H9 (cell line): ENCODE results near the gene HCN2. TPM values are rescaled to one million over a fixed set of nuclear protein-coding genes. Genes with fewer than 3 reads are reported as not detected.
A peak's percentile ranks its signal among the peaks of the same experiment; 100 is the strongest.

Experiments used
- DNase-seq: peaks from one replicate; pipeline ENCODE4 v3.0.0-alpha.2; 2017
- H2AFZ ChIP-seq: one replicate; pipeline ENCODE4 v1.6.1; 2013; ENCODE audit warnings: mild to moderate bottlenecking, low read length, control low read depth, moderate library complexity
- H2AK5ac ChIP-seq: 2 replicates; pipeline ENCODE4 v1.6.1; 2013; ENCODE audit warnings: low read length, control low read depth, mixed read lengths; ENCODE audit not compliant: insufficient read length
- H2BK120ac ChIP-seq: one replicate; pipeline ENCODE4 v1.6.1; 2013; ENCODE audit warnings: low read depth, mild to moderate bottlenecking, low read length, control low read depth, inconsistent platforms; ENCODE audit not compliant: poor library complexity, severe bottlenecking
- H2BK12ac ChIP-seq: 2 replicates; pipeline ENCODE4 v1.6.1; 2013; ENCODE audit warnings: low read length, control low read depth, mixed read lengths, low read depth; ENCODE audit not compliant: insufficient read length
- H2BK15ac ChIP-seq: 2 replicates; pipeline ENCODE4 v1.6.1; 2013; ENCODE audit warnings: low read depth, low read length, control low read depth
- H2BK20ac ChIP-seq: one replicate; pipeline ENCODE4 v1.6.1; 2013; ENCODE audit warnings: low read depth, mild to moderate bottlenecking, low read length, control low read depth, inconsistent platforms; ENCODE audit not compliant: poor library complexity, severe bottlenecking
- H2BK5ac ChIP-seq: 2 replicates; pipeline ENCODE4 v1.6.1; 2013; ENCODE audit warnings: low read length, control low read depth, mixed read lengths; ENCODE audit not compliant: insufficient read length
- H3K14ac ChIP-seq: 2 replicates; pipeline ENCODE4 v1.6.1; 2013; ENCODE audit warnings: low read length, control low read depth; ENCODE audit not compliant: insufficient read depth
- H3K18ac ChIP-seq: 2 replicates; pipeline ENCODE4 v1.6.1; 2013; ENCODE audit warnings: low read depth, mild to moderate bottlenecking, mixed read lengths, low read length, control low read depth; ENCODE audit not compliant: insufficient read length
- H3K23ac ChIP-seq: 2 replicates; pipeline ENCODE4 v1.6.1; 2013; ENCODE audit warnings: low read length, control low read depth, mixed read lengths, low read depth; ENCODE audit not compliant: insufficient read length
- H3K23me2 ChIP-seq: 2 replicates; pipeline ENCODE4 v1.6.1; 2013; ENCODE audit warnings: low read depth, mild to moderate bottlenecking, mixed read lengths, low read length, control low read depth; ENCODE audit not compliant: insufficient read length, poor library complexity, severe bottlenecking
- H3K27ac ChIP-seq: 2 replicates; pipeline ENCODE4 v1.5.1; 2013; ENCODE audit warnings: low read length, control low read depth, mixed read lengths, low read depth; ENCODE audit not compliant: insufficient read length
- H3K27me3 ChIP-seq: 2 replicates; pipeline ENCODE4 v1.6.1; 2013; ENCODE audit warnings: low read length, control low read depth, inconsistent platforms; ENCODE audit not compliant: insufficient read depth
- H3K4ac ChIP-seq: 2 replicates; pipeline ENCODE4 v1.6.1; 2013; ENCODE audit warnings: low read depth, mild to moderate bottlenecking, control low read depth, inconsistent platforms, low read length, moderate library complexity
- H3K4me1 ChIP-seq: 2 replicates; pipeline ENCODE4 v1.6.1; 2013; ENCODE audit warnings: low read length, control low read depth, inconsistent platforms; ENCODE audit not compliant: insufficient read depth
- H3K4me2 ChIP-seq: 2 replicates; pipeline ENCODE4 v1.6.1; 2013; ENCODE audit warnings: low read length, control low read depth, mixed read lengths; ENCODE audit not compliant: insufficient read length, insufficient read depth
- H3K56ac ChIP-seq: 2 replicates; pipeline ENCODE4 v1.6.1; 2013; ENCODE audit warnings: low read depth, mild to moderate bottlenecking, mixed read lengths, low read length, control low read depth; ENCODE audit not compliant: insufficient read length
- H3K79me1 ChIP-seq: 2 replicates; pipeline ENCODE4 v1.6.1; 2013; ENCODE audit warnings: low read depth, mild to moderate bottlenecking, moderate library complexity, low read length, control low read depth, inconsistent platforms; ENCODE audit not compliant: insufficient read depth, poor library complexity, severe bottlenecking
- H3K79me2 ChIP-seq: 2 replicates; pipeline ENCODE4 v1.6.1; 2013; ENCODE audit warnings: low read length, control low read depth, inconsistent platforms; ENCODE audit not compliant: insufficient read depth
- H3K9ac ChIP-seq: 2 replicates; pipeline ENCODE4 v1.6.1; 2013; ENCODE audit warnings: low read length, control low read depth, mixed read lengths; ENCODE audit not compliant: insufficient read length; ENCODE audit errors: extremely low read depth
- H3K9me3 ChIP-seq: one replicate; pipeline ENCODE4 v1.6.1; 2013; ENCODE audit warnings: low read depth, low read length, inconsistent platforms; ENCODE audit not compliant: control insufficient read depth
- H3T11ph ChIP-seq: one replicate; pipeline ENCODE4 v1.6.1; 2013; ENCODE audit warnings: mild to moderate bottlenecking, low read length, control low read depth, inconsistent platforms
- H4K20me1 ChIP-seq: one replicate; pipeline ENCODE4 v1.6.1; 2013; ENCODE audit not compliant: control insufficient read depth, insufficient read length, insufficient read depth
- H4K5ac ChIP-seq: 2 replicates; pipeline ENCODE4 v1.6.1; 2013; ENCODE audit warnings: low read depth, mild to moderate bottlenecking, mixed read lengths, low read length, control low read depth; ENCODE audit not compliant: insufficient read length
- H4K8ac ChIP-seq: replicated peaks from 2 replicates; pipeline ENCODE4 v1.6.1; 2013; ENCODE audit warnings: low read length, control low read depth, mixed read lengths, low read depth; ENCODE audit not compliant: insufficient read length
- H4K91ac ChIP-seq: 2 replicates; pipeline ENCODE4 v1.6.1; 2013; ENCODE audit warnings: low read depth, mild to moderate bottlenecking, moderate library complexity, mixed read lengths, low read length, control low read depth; ENCODE audit not compliant: insufficient read length
- H3K27ac Mint-ChIP-seq, 3 experiments: 2 replicates in 2 of 3; 3 replicates in 1 of 3; pipeline ENCODE4 v1.8.0; 2020 to 2021; ENCODE audit warnings: mixed read lengths in 3 of 3, mild to moderate bottlenecking in 1 of 3, moderate library complexity in 1 of 3
- H3K27me3 Mint-ChIP-seq: 2 replicates; pipeline ENCODE4 v1.8.0; 2021; ENCODE audit warnings: low read depth, mild to moderate bottlenecking, moderate library complexity, mixed read lengths
- H3K36me3 Mint-ChIP-seq, 3 experiments: 2 replicates in 2 of 3; 3 replicates in 1 of 3; pipeline ENCODE4 v1.8.0; 2020 to 2021; ENCODE audit warnings: low read depth in 3 of 3, mixed read lengths in 3 of 3; ENCODE audit not compliant: insufficient read depth in 1 of 3
- H3K4me1 Mint-ChIP-seq, 2 experiments: 2 replicates each; pipeline ENCODE4 v1.8.0; 2020; ENCODE audit warnings: mixed read lengths in 2 of 2
- H3K4me3 Mint-ChIP-seq, 2 experiments: 2 replicates in 1 of 2; 3 replicates in 1 of 2; pipeline ENCODE4 v1.8.0; 2020 to 2021; ENCODE audit warnings: mild to moderate bottlenecking in 2 of 2, mixed read lengths in 2 of 2, moderate library complexity in 1 of 2
- H3K9me3 Mint-ChIP-seq, 2 experiments: 2 replicates in 1 of 2; 3 replicates in 1 of 2; pipeline ENCODE4 v1.8.0; 2020; ENCODE audit warnings: mild to moderate bottlenecking in 2 of 2, mixed read lengths in 2 of 2, moderate library complexity in 1 of 2
- CTCF ChIP-seq: fragments of 200-600 bp; sonication (generic); conservative IDR thresholded peaks from 3 replicates; pipeline ENCODE4 v1.8.0; 2021; ENCODE audit warnings: antibody characterized with exemption, mild to moderate bottlenecking
- WGBS: extraction: QIAGEN DNeasy Blood & Tissue Kit; methylation state at CpG from one replicate; pipeline ENCODE4 v1.1.7; 2013; ENCODE audit warnings: missing lambda C conversion rate, low lambda C conversion rate, mixed read lengths; ENCODE audit not compliant: insufficient read length; ENCODE audit errors: extremely low coverage; 5-methylcytosine and 5-hydroxymethylcytosine counted together
- total RNA-seq: library from RNA; stranded (reverse); gene quantifications from 2 replicates; pipeline ENCODE4 v1.2.1, GENCODE V29; 2021

The HCN2 gene
- total RNA-seq, 1 experiment from 2014 or later: 3.7 TPM

GRCh38 chr19:554817-555216 is 34.9 kb upstream of the HCN2 start:
- H2AK5ac ChIP-seq: no peak overlapping the region
- WGBS: no CpG with 5 or more reads among the region's 20 CpGs
- H3K79me2 ChIP-seq: no peaks in the 10 kb centered on the region

More at GRCh38 chr19:554817-555216, 34.9 kb upstream of the HCN2 start:
- no peak overlapping the region for H3K4me3 Mint-ChIP-seq
- H3T11ph ChIP-seq: no peak overlapping the region
- no peaks in the 10 kb centered on the region for H3K4me1 ChIP-seq
- peaks cover 7 to 16% of the 10 kb centered on the region in 2 experiments for H3K4me1 Mint-ChIP-seq
- no peak overlapping the region for H4K5ac ChIP-seq
- no peak overlapping the region for H3K27ac ChIP-seq
- H2BK12ac ChIP-seq: no peak overlapping the region
- H3K27me3 Mint-ChIP-seq: peaks cover 18% of the 10 kb centered on the region
- no peak overlapping the region for H3K9ac ChIP-seq
- H2AFZ ChIP-seq: no peak overlapping the region
- no peak overlapping the region for H2BK5ac ChIP-seq
- H4K8ac ChIP-seq: no peak overlapping the region
- H3K23ac ChIP-seq: no peak overlapping the region
- H3K56ac ChIP-seq: no peak overlapping the region
- TF ChIP-seq CTCF: no peak
- no peaks in the 10 kb centered on the region for H3K79me1 ChIP-seq
- no peaks in the 10 kb centered on the region for H4K20me1 ChIP-seq
- H3K23me2 ChIP-seq: no peaks in the 10 kb centered on the region
- H2BK15ac ChIP-seq: no peak overlapping the region
- no peak overlapping the region for H4K91ac ChIP-seq
- peaks cover 0 to 2% (median 0%) of the 10 kb centered on the region in 3 experiments; a peak in 1 of 7 replicates for H3K36me3 Mint-ChIP-seq
- no peak overlapping the region for H2BK20ac ChIP-seq
- H3K9me3 ChIP-seq: no peaks in the 10 kb centered on the region
- no peaks in the 10 kb centered on the region for H3K27me3 ChIP-seq
- no peak overlapping the region for H3K4me2 ChIP-seq
- H3K9me3 Mint-ChIP-seq: no peaks in the 10 kb centered on the region; a peak in 1 of 5 replicates
- no peak overlapping the region for H2BK120ac ChIP-seq
- H3K27ac Mint-ChIP-seq: peak overlapping the region in 1 of 3 experiments; percentile 70; a peak in 1 of 7 replicates
- no peak overlapping the region for H3K4ac ChIP-seq
- no peak overlapping the region for H3K14ac ChIP-seq
- no peak overlapping the region for H3K18ac ChIP-seq
- no peak for DNase-seq
